Right lobe of liver (tissue), 6 donors: ENCODE data around the gene ZNF593OS. TPM values are rescaled to one million over a fixed set of nuclear protein-coding genes. Genes with fewer than 3 reads are reported as not detected.

Experiments used
- ATAC-seq, 4 donors: fragments of 200-7000 bp; cut with Tn5 transposase; one replicate each; pipeline ENCODE4 v1.9.1; 2020; ENCODE audit warnings: mild to moderate bottlenecking in 4 of 4, moderate library complexity in 4 of 4
- DNase-seq, 3 donors: peaks; one replicate each; pipeline ENCODE4 v3.0.0-alpha.2; 2020
- H3K27ac ChIP-seq, 3 donors: fragments of 200-600 bp; one replicate each; pipeline ENCODE4 v1.8.0; 2022
- H3K27me3 ChIP-seq, 2 donors: fragments of 200-600 bp; one replicate each; pipeline ENCODE4 v1.8.0; 2022
- H3K36me3 ChIP-seq, 4 donors: fragments of 200-600 bp; sonication (generic) in 1 of 4; one replicate each; pipeline versions ENCODE4 v1.5.1 to v1.8.0; 2017 to 2022; ENCODE audit warnings: control low read depth in 1 of 4
- H3K4me1 ChIP-seq, 4 donors: fragments of 200-600 bp; sonication (generic) in 1 of 4; one replicate each; pipeline versions ENCODE4 v1.5.1 to v1.8.0; 2017 to 2022; ENCODE audit warnings: control low read depth in 1 of 4
- H3K4me3 ChIP-seq, 3 donors: fragments of 200-600 bp; one replicate each; pipeline ENCODE4 v1.8.0; 2022
- H3K9me3 ChIP-seq, 4 donors: fragments of 200-600 bp; sonication (generic) in 1 of 4; one replicate each; pipeline versions ENCODE4 v1.5.1 to v1.8.0; 2017 to 2022; ENCODE audit warnings: control low read depth in 1 of 4
- POLR2A ChIP-seq: fragments of 450-650 bp; IDR thresholded peaks from one replicate; pipeline ENCODE4 v1.6.1; 2017; ENCODE audit warnings: antibody characterized with exemption, mild to moderate bottlenecking
- WGBS: methylation state at CpG from one replicate; pipeline ENCODE4 v1.1.6; 2018; ENCODE audit warnings: low coverage, low lambda C conversion rate; ENCODE audit not compliant: insufficient coverage; ENCODE audit errors: missing lambda C conversion rate; 5-methylcytosine and 5-hydroxymethylcytosine counted together
- intact Hi-C, 2 donors: fragments of 100-400 bp; cut with DNase I; formaldehyde crosslinking; loops; one replicate each; pipeline versions ENCODE4 v1.11.2 to v1.14.1; 2022
- total RNA-seq, 6 experiments: library from RNA; depleted of rRNA in 2 of 6; stranded (reverse); fragments of >200 nt in 2 of 6; fragmentation: NEBNext Ultra II Directional in 3 of 6; extraction: Animal tissue kit (Norgen Biotek cat#: 25700) in 3 of 6; gene quantifications; one replicate each; pipeline versions ENCODE4 v1.1.0 to v1.2.4, GENCODE V29; 2016 to 2023
- TF ChIP-seq, protein P1 (sequence below), 4 donors: fragments of 200-600 bp in 3 of 4; fragments of 450-650 bp in 1 of 4; IDR thresholded peaks; one replicate each; pipeline versions ENCODE4 v1.5.1 to v1.8.0; 2016 to 2022; ENCODE audit warnings: antibody characterized with exemption in 4 of 4, mild to moderate bottlenecking in 2 of 4
- donor health status: DM: no; HTN: yes; CAD: no.
- donor health status: DM: no; HTN: no; CAD: no.
- donor health status: DM: no; HTN: no; CAD: no.
- donor health status: DM: no; HTN: yes; CAD: no.
- donor health status: DM: no; HTN: yes; CAD: no.

The ZNF593OS gene
- total RNA-seq, 6 experiments from 2014 or later, result not detected

GRCh38 chr1:26168410-26169197 lies 3.0 kb downstream of the ZNF593OS start, which contains the start of gene C1orf232:
C1orf232 (minus strand) TSS chr1:26168963; CDS start chr1:26168499, 464 bp downstream.
- no peak for TF ChIP-seq POLR2A
- TF ChIP-seq, protein P1, sequence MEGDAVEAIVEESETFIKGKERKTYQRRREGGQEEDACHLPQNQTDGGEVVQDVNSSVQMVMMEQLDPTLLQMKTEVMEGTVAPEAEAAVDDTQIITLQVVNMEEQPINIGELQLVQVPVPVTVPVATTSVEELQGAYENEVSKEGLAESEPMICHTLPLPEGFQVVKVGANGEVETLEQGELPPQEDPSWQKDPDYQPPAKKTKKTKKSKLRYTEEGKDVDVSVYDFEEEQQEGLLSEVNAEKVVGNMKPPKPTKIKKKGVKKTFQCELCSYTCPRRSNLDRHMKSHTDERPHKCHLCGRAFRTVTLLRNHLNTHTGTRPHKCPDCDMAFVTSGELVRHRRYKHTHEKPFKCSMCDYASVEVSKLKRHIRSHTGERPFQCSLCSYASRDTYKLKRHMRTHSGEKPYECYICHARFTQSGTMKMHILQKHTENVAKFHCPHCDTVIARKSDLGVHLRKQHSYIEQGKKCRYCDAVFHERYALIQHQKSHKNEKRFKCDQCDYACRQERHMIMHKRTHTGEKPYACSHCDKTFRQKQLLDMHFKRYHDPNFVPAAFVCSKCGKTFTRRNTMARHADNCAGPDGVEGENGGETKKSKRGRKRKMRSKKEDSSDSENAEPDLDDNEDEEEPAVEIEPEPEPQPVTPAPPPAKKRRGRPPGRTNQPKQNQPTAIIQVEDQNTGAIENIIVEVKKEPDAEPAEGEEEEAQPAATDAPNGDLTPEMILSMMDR (IDR thresholded peaks at IDR 0.05), result no peak
- 50% methylated on average over 1 of the region's 5 CpGs for WGBS
- DNase-seq, result no peak
- peak within 1 kb of the TSS; percentile 93 to 99 (median 99) for H3K4me3 ChIP-seq
- intact Hi-C loops, result no loop called here
- H3K27me3 ChIP-seq, result no peaks in the 10 kb centered on the region
- H3K27ac ChIP-seq, result peak within 1 kb of the TSS; percentile 58 to 73 (median 61)
- no peak for ATAC-seq
- H3K9me3 ChIP-seq, result no peaks in the 10 kb centered on the region
- H3K36me3 ChIP-seq, result no peaks in the 10 kb centered on the region
- H3K4me1 ChIP-seq, result peaks cover 0 to 16% (median 3%) of the 10 kb centered on the region in 4 donors

DNA sequence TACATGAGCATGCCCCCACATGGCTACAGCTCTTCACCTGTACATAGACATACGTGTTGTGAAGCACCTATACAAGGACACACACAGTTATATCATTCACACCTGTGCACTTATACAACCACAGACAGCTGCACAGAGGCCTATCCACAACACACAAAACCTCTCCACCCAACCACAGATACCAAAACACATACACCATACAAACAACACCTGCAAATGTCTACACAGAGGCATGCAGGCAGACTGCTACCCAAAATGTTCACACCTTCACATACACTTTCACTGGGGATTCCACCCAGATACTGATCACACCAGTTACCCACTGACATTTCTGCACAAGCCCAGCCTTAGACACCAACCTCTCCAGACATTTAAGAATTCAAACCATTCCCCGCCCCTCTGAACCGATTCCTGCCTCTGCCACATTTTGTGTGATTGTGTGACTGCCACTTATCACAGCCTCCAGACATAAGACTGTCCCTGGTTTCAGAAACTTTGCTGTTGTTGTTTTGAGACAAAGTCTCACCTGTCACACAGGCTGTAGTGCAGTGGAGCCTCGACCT lies 4.8 kb downstream of the ZNF593OS start:
- intact Hi-C loops, result no loop called here
- Histone ChIP-seq H3K27ac (no peak overlapping the region), H3K36me3 (no peaks in the 10 kb centered on the region), H3K9me3 (no peaks in the 10 kb centered on the region), H3K4me3 (no peak overlapping the region), H3K27me3 (no peaks in the 10 kb centered on the region), H3K4me1 (peaks cover 0 to 16% (median 3%) of the 10 kb centered on the region in 4 donors)
- DNase-seq, result no peak
- no peak for ATAC-seq
- WGBS, result 87% methylated on average over 4 of the region's 4 CpGs
- no peak for TF ChIP-seq POLR2A
- TF ChIP-seq, protein P1 (IDR thresholded peaks at IDR 0.05), result no peak

- 64% methylated on average over 13 of the region's 19 CpGs for WGBS
- intact Hi-C loops, result no loop called here
Measured at GRCh38 chr1:26164861-26165842, 6.5 kb downstream of the ZNF593OS start.

More at GRCh38 chr1:26164861-26165842, 6.5 kb downstream of the ZNF593OS start:
- H3K27ac ChIP-seq, result no peak overlapping the region
- peaks cover 0 to 14% (median 0%) of the 10 kb centered on the region in 4 donors for H3K4me1 ChIP-seq
- H3K9me3 ChIP-seq, result no peaks in the 10 kb centered on the region
- H3K27me3 ChIP-seq, result no peaks in the 10 kb centered on the region
- no peak for DNase-seq
- ATAC-seq, result no peak
- no peaks in the 10 kb centered on the region for H3K36me3 ChIP-seq
- TF ChIP-seq, protein P1 (IDR thresholded peaks at IDR 0.05), result no peak
- TF ChIP-seq POLR2A, result no peak
- H3K4me3 ChIP-seq, result no peak overlapping the region
